WERI-Rb-1 (cell line): ENCODE measurements around the gene RADIL.

Experiments used
- DNase-seq: peaks from one replicate; pipeline ENCODE4 v3.0.0-alpha.2; 2020
- H3K27ac ChIP-seq: fragments of 250-450 bp; sonication (Bioruptor Pico); 2 replicates; pipeline ENCODE4 v1.5.1; 2020; ENCODE audit warnings: mild to moderate bottlenecking, moderate library complexity
- H3K27me3 ChIP-seq: fragments of 250-450 bp; sonication (Bioruptor Pico); 2 replicates; pipeline ENCODE4 v1.5.1; 2021; ENCODE audit warnings: mild to moderate bottlenecking, low read depth, moderate library complexity; ENCODE audit not compliant: insufficient read depth, severe bottlenecking
- H3K36me3 ChIP-seq: fragments of 250-450 bp; sonication (Bioruptor Pico); 2 replicates; pipeline ENCODE4 v1.5.1; 2020; ENCODE audit warnings: mild to moderate bottlenecking, moderate library complexity
- H3K4me3 ChIP-seq: 2 replicates; pipeline ENCODE4 v1.5.1; 2011; ENCODE audit warnings: low read depth, mild to moderate bottlenecking, control low read depth, low read length
- H3K9me3 ChIP-seq: fragments of 250-450 bp; sonication (Bioruptor Pico); 2 replicates; pipeline ENCODE4 v1.5.1; 2021; ENCODE audit warnings: mild to moderate bottlenecking, moderate library complexity; ENCODE audit not compliant: severe bottlenecking
- CTCF ChIP-seq: IDR thresholded peaks from 2 replicates; pipeline ENCODE4 v1.5.1; 2011; ENCODE audit warnings: low read depth, mild to moderate bottlenecking, control low read depth, inconsistent platforms, low read length

RADIL gene

GRCh38 chr7:4785371-4785770 is 98.1 kb downstream of the RADIL start:
- H3K27ac ChIP-seq: no peak overlapping the region
- no peaks in the 10 kb centered on the region for H3K27me3 ChIP-seq
- no peaks in the 10 kb centered on the region for H3K9me3 ChIP-seq
- H3K36me3 ChIP-seq: peaks cover 35% of the 10 kb centered on the region
- no peak for DNase-seq
- no peak for TF ChIP-seq CTCF
- no peak overlapping the region for H3K4me3 ChIP-seq

DNA sequence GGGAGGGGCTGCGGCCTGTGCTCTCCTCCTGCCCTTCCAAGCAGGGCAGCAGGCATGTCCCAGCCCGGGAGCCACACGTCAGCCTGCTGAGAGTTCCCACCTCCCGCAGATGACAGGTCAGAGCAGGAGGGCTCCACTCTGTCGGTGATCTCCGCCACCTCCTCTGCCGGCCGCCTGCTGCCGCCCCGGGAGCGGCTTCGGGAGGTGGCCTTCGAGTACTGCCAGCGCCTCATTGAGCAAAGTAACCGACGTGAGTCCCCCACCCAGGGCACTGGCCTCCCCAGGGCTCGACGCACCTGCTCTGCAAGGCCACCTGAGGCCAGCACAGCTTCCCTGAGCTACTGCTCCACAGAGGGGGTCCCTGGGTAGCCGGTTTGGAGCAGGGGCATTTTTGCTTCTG is 98.7 kb downstream of the RADIL start:
- Histone ChIP-seq H3K9me3 (no peaks in the 10 kb centered on the region), H3K4me3 (no peak overlapping the region), H3K36me3 (peaks cover 31% of the 10 kb centered on the region), H3K27ac (no peak overlapping the region), H3K27me3 (no peaks in the 10 kb centered on the region)
- no peak for TF ChIP-seq CTCF
- no peak for DNase-seq

DNA sequence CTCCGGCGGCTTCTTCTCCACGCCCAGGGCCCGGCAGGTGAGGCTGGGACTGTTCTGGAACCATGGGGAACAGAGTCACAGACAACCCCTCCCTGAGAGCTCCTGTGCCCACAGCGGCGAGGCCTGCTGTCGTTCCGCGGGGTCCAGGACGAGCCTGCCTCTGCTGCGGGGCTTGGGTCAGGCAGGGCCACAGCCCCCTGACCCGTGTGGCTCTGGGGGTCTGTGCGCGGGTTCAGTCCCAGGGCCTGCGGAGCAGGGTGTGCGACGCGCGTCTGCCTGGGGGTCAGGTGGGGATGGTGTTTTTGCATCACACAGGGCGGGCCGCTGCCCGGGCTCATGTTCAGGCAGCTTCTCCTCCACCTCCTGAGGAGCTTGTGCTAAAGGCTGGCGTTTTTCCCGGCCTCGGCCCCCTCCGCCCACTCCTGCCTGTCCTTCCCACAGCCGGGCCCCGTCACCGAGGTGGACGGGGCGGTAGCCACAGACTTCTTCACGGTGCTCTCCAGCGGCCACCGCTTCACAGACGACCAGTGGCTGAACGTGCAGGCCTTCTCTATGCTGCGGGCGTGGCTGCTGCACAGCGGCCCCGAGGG is 99.7 kb downstream of the RADIL start:
- Histone ChIP-seq H3K27ac (no peak overlapping the region), H3K36me3 (peaks cover 30% of the 10 kb centered on the region), H3K4me3 (no peak overlapping the region), H3K9me3 (no peaks in the 10 kb centered on the region), H3K27me3 (no peaks in the 10 kb centered on the region)
- DNase-seq: no peak
- TF ChIP-seq CTCF: no peak

DNA sequence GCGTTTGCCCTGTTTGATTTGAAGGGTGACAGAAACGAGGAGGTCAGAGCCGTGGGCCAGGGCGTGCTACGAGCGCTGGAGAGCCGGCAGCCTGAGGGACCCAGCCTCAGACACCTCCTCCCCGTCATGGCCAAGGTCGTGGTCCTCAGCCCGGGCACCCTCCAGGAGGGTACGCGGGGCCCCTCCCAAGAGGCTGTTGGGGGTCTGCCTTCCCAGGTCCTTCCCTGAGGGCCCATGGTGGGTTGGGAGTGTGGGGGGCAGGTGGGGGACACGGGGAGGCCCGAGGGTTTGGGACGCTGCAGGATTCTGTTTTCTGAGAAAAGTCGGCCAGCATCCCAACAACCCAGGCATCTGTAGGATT is 100.2 kb downstream of the RADIL start:
- Histone ChIP-seq H3K4me3 (no peak overlapping the region), H3K27ac (no peak overlapping the region), H3K27me3 (no peaks in the 10 kb centered on the region), H3K9me3 (no peaks in the 10 kb centered on the region), H3K36me3 (peaks cover 27% of the 10 kb centered on the region)
- DNase-seq: no peak
- TF ChIP-seq CTCF: no peak

DNA sequence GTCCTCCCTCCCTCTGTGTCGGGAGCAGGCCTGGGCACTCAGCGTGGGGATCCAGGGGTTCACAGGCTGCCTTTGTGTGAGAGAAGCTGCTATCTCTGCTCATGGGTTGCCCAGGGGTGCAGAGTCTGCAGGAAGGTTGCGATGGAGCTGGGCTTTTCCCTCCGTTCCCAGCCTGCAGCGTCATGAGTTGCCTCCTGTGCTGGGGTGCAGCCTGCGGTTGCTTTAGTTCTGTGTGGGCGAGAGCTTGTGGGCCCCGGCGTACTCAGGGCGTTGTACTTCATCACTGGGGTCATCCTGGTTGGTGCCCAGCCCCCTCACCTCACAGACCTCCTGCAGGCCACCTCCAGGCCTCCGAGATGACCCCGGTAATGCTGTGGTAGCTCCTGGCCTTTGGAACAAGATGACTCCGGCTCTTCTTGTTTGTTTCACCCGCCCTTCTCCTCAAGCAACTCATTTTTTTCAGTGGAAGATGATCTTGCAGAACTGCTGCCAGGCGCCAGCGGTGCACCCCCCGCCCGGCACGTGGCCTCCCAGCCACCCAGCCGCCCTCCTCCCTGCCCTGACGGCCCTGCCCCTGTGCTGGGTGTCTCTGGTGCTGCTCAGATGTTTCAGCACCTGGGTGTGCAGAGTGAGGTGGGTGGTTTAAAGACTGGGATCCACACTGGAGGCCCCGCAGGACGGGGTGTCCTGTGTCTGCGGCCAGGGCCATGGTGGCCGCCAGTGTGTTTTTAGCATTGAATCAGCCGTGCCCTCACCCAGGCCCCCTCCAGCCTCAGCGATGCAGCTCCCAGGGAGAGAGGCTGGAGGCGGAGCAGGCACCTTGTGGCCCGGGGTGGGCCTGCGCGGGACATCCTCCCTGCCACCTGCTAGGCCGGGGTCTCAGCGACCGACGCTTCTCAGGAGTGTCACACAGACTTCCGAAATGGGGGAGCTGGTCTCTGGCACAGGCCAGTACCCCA is 100.9 kb downstream of the RADIL start:
- Histone ChIP-seq H3K36me3 (peaks cover 20% of the 10 kb centered on the region), H3K27ac (no peak overlapping the region), H3K27me3 (no peaks in the 10 kb centered on the region), H3K4me3 (no peak overlapping the region), H3K9me3 (no peaks in the 10 kb centered on the region)
- no peak for TF ChIP-seq CTCF
- no peak for DNase-seq
